GM11168 (cell line): ENCODE measurements around the gene IL37.

ENCODE experiments used
- in situ Hi-C: fragments of 300-500 bp; cut with MboI; formaldehyde crosslinking; loops from one replicate; pipeline ENCODE4 v1.12.0; 2022; ENCODE audit warnings: low sequenced_read_pairs; ENCODE audit not compliant: unreplicated experiment

The IL37 gene

DNA sequence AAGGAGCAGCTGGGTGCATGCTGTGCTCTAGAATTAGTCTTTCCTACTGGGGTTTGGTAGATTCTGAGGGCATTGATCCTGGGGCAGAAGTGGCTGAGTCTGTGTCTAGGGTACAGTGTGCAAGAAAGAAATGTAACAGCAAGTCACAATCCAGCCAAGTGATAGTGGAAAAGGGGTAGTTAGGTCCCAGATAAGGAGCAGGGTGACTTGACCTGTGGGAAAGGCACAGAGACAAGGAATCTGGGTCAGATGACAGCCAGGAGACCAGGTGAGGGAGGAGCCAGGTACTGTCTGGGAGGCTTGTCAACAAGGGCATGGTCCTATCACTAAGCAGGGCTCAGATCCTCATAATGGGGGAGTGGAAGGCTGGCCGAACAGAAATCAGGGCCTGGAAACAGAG, 8.1 kb downstream of the IL37 start:
- in situ Hi-C loops = no loop called here

DNA sequence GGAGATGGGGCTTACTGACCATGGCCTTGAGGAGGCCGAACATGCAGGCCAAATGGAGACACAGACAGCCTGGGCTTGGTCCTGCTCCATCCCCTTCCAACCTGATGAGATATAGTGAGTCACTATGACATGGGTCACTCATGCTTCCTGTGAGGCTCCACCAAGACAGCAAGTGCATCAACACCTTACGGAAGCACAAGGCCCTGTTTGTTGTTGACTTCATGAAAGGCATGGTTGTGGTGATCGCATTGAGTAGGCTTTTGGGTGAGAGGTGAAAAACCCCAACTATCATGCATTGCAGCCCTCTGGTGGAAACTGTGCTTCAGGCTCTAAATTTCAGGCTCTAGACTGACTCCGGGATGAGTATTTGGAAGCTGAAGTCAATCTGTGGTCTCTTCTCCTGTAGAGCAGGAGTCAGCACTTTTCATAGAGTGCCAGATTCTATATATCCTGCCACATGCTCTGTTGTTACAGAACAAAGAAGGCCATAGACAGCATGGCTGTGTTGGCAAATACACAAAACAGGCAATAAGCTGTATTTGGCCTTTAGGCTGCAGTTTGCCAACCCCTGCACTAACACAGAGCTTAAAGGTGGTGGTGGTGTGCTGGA, 10.1 kb downstream of the IL37 start:
- in situ Hi-C loops = no loop called here

- in situ Hi-C loops = no loop called here
Observed at GRCh38 chr2:112921982-112922381, 11.0 kb downstream of the IL37 start.

DNA sequence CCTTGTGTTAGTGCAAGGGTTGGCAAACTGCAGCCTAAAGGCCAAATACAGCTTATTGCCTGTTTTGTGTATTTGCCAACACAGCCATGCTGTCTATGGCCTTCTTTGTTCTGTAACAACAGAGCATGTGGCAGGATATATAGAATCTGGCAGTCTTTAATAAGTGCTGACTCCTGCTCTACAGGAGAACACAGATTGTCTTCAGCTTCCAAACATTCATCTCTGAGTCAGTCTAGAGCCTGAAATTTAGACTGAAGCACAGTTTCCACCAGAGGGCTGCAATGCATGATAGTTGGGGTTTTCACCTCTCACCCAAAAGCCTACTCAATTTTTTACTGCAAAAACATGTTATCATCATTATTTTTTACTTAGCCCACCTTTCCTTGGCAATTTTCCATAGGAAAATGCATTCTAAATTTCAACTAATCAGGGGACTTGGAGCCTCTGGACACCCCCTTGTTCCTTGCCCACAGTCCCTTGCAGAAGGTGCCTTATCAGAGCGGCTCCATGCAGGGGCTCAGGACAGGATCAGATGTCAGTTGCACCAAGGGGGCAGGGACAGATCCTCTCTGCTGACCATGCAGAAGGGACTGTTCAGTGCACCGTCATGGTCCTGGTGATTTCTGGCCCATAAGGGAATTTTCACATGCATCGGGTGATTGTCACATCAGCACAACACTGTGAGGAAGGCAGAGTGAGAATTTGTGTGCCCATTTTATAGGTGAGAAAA, 12.4 kb downstream of the IL37 start:
- in situ Hi-C loops = no loop called here

- in situ Hi-C loops = no loop called here
Observed at GRCh38 chr2:112923967-112924338, 13.0 kb downstream of the IL37 start.

GRCh38 chr2:112924360-112924759, 13.4 kb downstream of the IL37 start:
- in situ Hi-C loops = no loop called here

DNA sequence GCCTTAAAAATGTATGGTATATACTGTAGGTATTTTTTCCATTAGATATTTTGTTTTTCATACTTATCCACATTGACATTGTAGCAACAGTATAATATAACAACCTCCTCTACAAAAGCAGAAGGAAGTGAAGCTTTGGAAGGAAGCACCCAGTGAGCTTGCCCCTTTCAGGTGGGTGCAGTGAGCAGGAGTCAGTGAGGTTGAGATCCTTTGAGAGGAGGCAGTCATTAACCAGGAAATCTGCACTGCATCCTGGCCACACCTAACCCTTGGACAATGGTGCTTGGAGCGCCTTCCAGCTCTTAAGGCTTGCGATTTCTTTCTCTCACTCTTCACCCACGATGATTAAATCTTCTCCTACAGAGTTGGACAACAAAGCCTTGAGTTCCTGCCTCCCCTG, 13.9 kb downstream of the IL37 start:
- in situ Hi-C loops = no loop called here

DNA sequence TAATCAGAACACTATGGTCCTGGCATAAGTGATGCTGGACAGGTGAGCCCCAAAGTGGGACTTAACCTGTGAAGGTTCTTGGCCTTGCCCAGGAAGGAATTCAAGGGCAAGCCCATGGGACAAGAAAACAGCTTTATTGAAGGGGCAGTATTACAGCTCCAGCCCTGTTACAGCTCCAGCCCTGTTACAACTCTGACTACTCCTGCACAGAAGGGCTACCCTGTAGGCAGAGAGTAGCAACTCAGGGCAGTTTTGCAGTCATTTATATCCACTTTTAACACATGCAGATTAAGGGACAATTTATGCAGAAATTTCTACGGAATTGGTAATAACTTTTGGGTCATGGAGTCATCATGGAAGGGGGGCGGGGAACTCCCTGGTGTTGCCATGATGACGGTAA, 15.7 kb downstream of the IL37 start:
- in situ Hi-C loops = no loop called here

DNA sequence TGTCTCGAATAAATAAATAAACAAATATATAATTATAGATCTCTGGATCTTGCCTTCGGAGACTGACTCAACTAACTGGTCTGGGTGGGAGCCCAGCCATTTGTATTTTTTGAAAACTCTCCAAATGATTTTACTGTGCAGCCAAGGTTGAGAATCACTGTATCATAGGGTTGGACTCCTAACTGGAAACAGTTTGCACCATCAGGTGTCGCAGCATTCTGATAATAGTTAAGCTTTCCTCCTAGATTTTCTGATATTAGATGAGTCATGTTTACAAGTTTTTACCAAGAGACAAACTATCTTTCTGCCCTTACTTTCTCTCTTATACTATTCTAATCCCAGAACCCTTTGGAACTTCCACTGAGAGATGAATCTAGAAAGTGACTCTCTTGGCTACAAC, 16.8 kb downstream of the IL37 start:
- in situ Hi-C loops = no loop called here

- in situ Hi-C loops = loop anchor here (10.0 kb wide), 1 partner anchor 968 kb away; no protein-coding TSS in a partner anchor
Observed at GRCh38 chr2:112933261-112933660, 22.3 kb downstream of the IL37 start.

DNA sequence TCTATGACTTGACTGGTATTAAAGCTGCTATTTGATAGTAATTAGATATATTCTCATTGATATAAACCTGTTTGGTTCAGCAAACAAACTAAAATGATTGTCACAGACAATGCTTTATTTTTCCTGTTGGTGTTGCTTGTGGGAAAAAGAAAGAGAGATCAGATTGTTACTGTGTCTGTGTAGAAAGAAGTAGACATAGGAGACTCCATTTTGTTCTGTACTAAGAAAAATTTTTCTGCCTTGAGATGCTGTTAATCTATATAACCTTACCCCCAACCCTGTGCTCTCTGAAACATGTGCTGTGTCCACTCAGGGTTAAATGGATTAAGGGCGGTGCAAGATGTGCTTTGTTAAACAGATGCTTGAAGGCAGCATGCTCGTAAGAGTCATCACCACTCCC, 23.2 kb downstream of the IL37 start:
- in situ Hi-C loops = loop anchor here (10.0 kb wide), 1 partner anchor 969 kb away; no protein-coding TSS in a partner anchor

DNA sequence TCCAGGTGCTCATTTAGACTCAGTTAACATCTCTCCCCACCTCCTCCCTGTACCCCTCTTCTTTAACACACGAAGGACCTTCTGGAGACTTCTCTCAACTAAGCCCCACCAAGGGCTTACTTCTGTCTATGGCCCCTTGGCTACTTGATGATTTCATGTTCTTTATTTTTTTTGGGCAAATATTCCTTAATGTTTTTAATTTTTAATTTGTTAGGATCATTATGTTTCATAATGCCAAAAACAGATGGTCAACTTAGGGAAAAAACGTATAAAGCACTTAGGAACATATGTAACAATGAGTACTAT, 25.9 kb downstream of the IL37 start:
- in situ Hi-C loops = loop anchor here (10.0 kb wide), 1 partner anchor 972 kb away; no protein-coding TSS in a partner anchor

GRCh38 chr2:112938904-112939303, 27.9 kb downstream of the IL37 start:
- in situ Hi-C loops = loop anchor here (10.0 kb wide), 1 partner anchor 974 kb away; no protein-coding TSS in a partner anchor

GRCh38 chr2:112939425-112939824, 28.5 kb downstream of the IL37 start:
- in situ Hi-C loops = loop anchor here (10.0 kb wide), 1 partner anchor 975 kb away; no protein-coding TSS in a partner anchor

- in situ Hi-C loops = no loop called here
Observed at GRCh38 chr2:112940859-112941625, 30.1 kb downstream of the IL37 start.

- in situ Hi-C loops = no loop called here
Observed at GRCh38 chr2:112941753-112942653, 31.0 kb downstream of the IL37 start.

- in situ Hi-C loops = no loop called here
Observed at GRCh38 chr2:112942654-112943002, 31.7 kb downstream of the IL37 start.

DNA sequence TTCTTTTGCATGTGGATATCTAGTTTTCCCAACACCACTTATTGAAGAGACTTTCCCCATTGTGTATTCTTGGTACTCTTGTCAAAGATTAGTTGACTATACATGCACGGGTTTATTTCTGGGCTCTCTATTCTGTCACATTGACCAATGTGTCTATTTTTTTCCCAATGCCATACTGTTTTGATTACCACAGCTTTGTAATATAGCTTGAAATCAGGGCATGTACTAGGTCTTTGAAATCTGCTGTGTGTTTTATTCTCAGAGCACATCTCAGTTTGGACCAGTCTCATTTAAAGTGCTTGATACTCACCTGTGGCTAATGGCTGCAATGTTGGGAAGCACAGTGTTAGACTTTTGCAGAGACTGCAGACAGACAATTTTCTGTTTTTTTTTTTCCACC, 34.0 kb downstream of the IL37 start:
- in situ Hi-C loops = no loop called here

- in situ Hi-C loops = no loop called here
Observed at GRCh38 chr2:112946086-112946485, 35.1 kb downstream of the IL37 start.

GRCh38 chr2:112947374-112947773, 36.4 kb downstream of the IL37 start:
- in situ Hi-C loops = no loop called here
